ENCODE measurements around the gene DSEL.

DNA sequence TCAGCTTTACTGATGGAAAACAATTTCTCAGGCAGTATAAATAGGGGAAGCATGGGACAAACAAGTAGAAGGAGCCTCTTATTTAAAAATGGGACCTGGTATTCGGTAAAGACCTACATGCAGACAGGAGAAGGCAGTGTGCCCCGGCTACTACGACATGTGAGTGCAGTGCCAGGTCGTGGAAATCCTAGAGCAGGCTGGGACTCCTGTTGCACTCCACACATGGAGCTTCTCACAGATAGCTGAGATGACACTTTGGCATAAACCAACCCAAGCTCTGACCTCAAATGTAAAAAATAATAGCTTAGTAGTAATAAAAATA lies 885 bp upstream of the DSEL start:
- TF ChIP-seq POLR2A (IDR thresholded peaks at IDR 0.05; ENCODE audit: low read depth, low read length) (no peak), POLR2AphosphoS5 (IDR thresholded peaks at IDR 0.05; ENCODE audit: low read depth, low read length) (no peak), TAF1 (IDR thresholded peaks at IDR 0.05; ENCODE audit: borderline replicate concordance, low read depth, low read length) (no peak)

Measured in GM12892 (cell line).